AG04450 (cell line): ENCODE data around the gene ZNF496. TPM values are rescaled to one million over a fixed set of nuclear protein-coding genes. Genes with fewer than 3 reads are reported as not detected.

Experiments used
- CTCF ChIA-PET: fragments of 300-600, 350-600 bp; formaldehyde crosslinking; extraction: SDS; loops from one replicate; lab custom pipeline; 2022; ENCODE audit warnings: antibody characterized with exemption, inconsistent platforms; lab: Charles Lee
- POLR2A ChIA-PET: fragments of 350-600 bp; formaldehyde crosslinking; extraction: SDS; loops from one replicate; lab custom pipeline; 2021; ENCODE audit warnings: antibody characterized with exemption, inconsistent platforms; lab: Yijun Ruan, JAX
- DNase-seq: peaks from one replicate; pipeline ENCODE4 v3.0.0-alpha.2; 2011; ENCODE audit warnings: low read depth, low spot score
- H3K27ac ChIP-seq: one replicate; pipeline ENCODE4 v1.5.1; 2012; ENCODE audit warnings: low read depth, low read length, control low read depth
- H3K27me3 ChIP-seq: one replicate; pipeline ENCODE4 v1.6.0; 2012; ENCODE audit warnings: low read length; ENCODE audit not compliant: control insufficient read depth, insufficient read depth
- H3K4me3 ChIP-seq: 2 replicates; pipeline ENCODE4 v1.5.1; 2011; ENCODE audit warnings: mild to moderate bottlenecking, low read depth, low read length, control low read depth
- H3K9me3 ChIP-seq: 2 replicates; pipeline ENCODE4 v1.5.1; 2012; ENCODE audit warnings: low read length; ENCODE audit not compliant: control insufficient read depth, insufficient read depth
- polyA plus RNA-seq: library from polyadenylated mRNA; depleted of rRNA; stranded (reverse); fragments of >200 nt; gene quantifications from 2 replicates; pipeline ENCODE4 v1.2.3, GENCODE V29; 2011
- TF ChIP-seq, protein P1 (sequence below): IDR thresholded peaks from 2 replicates; pipeline ENCODE4 v1.5.1; 2011; ENCODE audit warnings: low read depth, low read length, control low read depth, inconsistent platforms

ZNF496 gene
- polyA plus RNA-seq, 1 experiment = 18.5 TPM

DNA sequence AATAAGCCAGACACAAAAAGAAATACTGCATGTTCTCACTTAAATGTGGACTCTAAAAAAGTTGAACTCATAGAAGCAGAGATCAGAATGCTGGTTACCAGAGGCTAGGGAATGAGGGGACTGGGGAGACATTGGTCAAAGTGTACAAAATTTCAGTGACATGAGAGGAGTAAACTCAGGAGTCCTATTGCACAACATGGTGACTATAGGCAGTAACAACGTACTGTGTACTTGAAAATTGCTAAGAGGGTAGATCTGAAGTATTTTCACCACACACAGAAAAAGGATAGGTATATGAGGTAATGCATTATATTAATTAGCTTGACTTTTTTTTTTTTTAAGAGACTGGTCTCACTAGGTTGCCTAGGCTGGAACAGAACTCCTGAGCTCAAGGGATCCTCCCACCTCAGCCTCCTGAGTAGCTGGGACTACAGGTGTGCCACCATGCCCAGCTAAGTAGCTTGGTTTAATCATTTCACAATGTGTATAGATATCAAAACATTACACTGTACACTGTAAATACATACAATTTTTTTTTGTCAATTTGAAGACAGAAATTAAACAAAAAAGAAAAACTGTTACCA is 7.4 kb downstream of the ZNF496 start:
- POLR2A ChIA-PET = interaction anchor here (0.7 kb wide), 1 partner anchor 32 kb away, joined by 4 read pairs; no protein-coding TSS in a partner anchor
- H3K27me3 ChIP-seq = no peaks in the 10 kb centered on the region
- CTCF ChIA-PET = interaction anchor here (1.2 kb wide), 1 partner anchor 66 kb away, joined by 4 read pairs; no protein-coding TSS in a partner anchor

DNA sequence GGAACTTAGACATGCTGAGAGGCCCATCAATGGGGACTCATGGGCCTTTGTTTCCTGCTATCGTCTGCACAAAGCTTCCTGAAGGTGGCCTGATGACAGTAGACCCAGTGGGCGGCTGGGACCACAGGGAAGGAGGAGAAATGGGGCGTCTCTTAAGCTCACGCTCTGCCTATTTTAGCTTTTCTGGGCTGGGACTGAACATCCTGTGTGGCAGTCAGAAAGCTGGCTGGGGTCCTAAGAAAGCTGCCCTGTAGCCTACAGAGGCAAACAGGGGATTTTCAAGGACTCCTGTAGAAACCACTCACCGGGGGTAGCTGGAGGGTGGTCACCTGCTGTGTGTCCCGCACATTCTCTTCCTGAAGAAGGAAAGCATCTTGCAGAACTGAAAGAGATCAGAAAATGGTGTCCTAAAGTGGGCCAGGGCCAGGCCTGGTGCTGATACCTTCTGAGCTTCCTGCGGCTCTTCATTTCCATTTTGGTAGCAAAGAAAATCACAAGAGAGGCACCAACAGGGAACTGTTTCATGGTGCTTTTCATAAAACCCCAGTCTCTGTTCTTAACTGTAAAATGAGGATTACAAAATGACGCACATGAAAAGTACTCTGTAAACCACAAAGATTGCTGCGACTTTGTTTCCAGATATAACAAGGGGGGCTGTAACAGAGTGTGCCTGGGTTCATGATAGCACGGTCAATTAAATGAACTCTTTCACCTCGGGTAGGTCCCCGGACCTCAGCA is 8.6 kb downstream of the ZNF496 start:
- POLR2A ChIA-PET = no interaction called here
- no peak for DNase-seq
- Histone ChIP-seq H3K4me3 (no peak overlapping the region), H3K9me3 (no peaks in the 10 kb centered on the region), H3K27ac (no peak overlapping the region), H3K27me3 (no peaks in the 10 kb centered on the region)
- CTCF ChIA-PET = no interaction called here
- TF ChIP-seq, protein P1, sequence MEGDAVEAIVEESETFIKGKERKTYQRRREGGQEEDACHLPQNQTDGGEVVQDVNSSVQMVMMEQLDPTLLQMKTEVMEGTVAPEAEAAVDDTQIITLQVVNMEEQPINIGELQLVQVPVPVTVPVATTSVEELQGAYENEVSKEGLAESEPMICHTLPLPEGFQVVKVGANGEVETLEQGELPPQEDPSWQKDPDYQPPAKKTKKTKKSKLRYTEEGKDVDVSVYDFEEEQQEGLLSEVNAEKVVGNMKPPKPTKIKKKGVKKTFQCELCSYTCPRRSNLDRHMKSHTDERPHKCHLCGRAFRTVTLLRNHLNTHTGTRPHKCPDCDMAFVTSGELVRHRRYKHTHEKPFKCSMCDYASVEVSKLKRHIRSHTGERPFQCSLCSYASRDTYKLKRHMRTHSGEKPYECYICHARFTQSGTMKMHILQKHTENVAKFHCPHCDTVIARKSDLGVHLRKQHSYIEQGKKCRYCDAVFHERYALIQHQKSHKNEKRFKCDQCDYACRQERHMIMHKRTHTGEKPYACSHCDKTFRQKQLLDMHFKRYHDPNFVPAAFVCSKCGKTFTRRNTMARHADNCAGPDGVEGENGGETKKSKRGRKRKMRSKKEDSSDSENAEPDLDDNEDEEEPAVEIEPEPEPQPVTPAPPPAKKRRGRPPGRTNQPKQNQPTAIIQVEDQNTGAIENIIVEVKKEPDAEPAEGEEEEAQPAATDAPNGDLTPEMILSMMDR = no peak

More for the DNA sequence above, 7.4 kb downstream of the ZNF496 start:
- no peak for DNase-seq
- no peak overlapping the region for H3K27ac ChIP-seq
- TF ChIP-seq, protein P1 = no peak
- H3K9me3 ChIP-seq = no peaks in the 10 kb centered on the region; the same call in 1 of the 2 replicates
- no peak overlapping the region for H3K4me3 ChIP-seq

DNA sequence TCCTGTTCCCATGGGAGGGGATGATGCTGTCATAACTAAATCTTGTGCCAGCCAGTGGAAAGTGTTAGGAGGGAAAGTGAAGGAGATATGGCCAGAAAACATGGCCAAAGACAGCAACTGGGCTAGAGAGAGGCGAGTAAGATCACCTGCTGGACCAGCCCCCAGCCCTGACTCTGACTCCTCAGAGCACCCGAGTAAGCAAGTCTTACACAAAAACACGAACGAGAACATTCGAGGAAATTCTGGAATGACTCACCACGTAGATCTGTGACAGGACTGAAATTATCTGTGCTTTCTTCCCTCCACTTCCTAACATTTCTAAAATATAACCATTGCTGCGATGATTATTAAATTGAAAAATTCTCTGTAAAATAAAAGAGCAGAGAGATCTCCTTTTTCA is 9.2 kb downstream of the ZNF496 start:
- POLR2A ChIA-PET = no interaction called here
- H3K27ac ChIP-seq = no peak overlapping the region
- CTCF ChIA-PET = no interaction called here

DNA sequence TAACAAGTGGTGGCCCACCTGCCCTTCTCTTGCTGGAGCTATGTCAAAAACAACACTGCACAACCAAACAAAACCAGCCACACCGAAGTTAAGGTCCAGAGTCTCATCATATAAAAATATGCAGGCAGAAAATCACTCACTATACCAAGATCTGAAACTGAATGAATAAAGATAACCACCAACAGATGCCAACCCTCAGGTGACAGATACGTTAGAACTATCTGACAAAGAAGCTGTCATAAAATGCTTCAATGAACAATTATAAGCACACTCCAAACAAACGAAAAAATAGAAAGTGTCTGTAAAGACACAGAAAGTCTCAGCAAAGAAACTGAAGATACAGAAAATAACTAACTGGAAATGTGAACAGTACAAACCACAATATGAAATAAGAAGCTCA is 14.0 kb downstream of the ZNF496 start:
- TF ChIP-seq, protein P1 = no peak
- DNase-seq = no peak
- ChIA-PET CTCF (interaction anchor here (1.3 kb wide), 1 partner anchor 72 kb away, joined by 4 read pairs; no protein-coding TSS in a partner anchor), POLR2A (interaction anchor here (0.6 kb wide), 1 partner anchor 10 kb away, joined by 3 read pairs; no protein-coding TSS in a partner anchor)
- Histone ChIP-seq H3K27ac (no peak overlapping the region), H3K4me3 (no peak overlapping the region), H3K27me3 (no peaks in the 10 kb centered on the region), H3K9me3 (no peaks in the 10 kb centered on the region)

More for the DNA sequence above, 9.2 kb downstream of the ZNF496 start:
- Histone ChIP-seq H3K9me3 (no peaks in the 10 kb centered on the region), H3K27me3 (no peaks in the 10 kb centered on the region), H3K4me3 (no peak overlapping the region)
- DNase-seq = no peak
- TF ChIP-seq, protein P1 = no peak

DNA sequence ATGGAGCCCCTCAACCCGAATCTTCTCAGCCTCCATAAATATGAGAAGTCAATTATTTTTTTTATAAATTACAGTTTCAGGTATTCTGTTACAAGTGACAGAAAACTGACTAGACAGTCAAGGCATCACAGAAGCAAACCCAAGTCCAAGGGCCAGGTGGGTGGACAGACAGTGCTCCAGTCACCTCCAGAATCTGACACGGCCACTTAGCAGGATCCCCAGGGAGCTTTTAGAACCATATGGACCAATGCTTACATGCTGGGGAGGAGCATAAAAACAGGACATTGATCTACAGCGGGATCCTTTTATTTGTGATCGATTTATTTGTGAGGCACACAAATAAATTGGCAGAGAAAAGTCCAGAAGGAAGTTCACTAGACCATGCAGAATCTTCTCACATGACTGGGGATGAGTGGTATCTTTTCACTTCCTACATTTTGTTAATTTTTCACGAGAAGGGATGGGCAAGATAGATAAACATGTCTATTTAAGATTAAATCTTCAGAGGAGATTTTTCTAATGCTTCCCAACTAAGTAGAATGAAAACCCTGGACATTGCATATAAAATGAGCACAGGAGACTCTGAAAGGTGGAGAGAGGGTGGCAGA is 15.0 kb downstream of the ZNF496 start:
- CTCF ChIA-PET = no interaction called here
- H3K9me3 ChIP-seq = no peaks in the 10 kb centered on the region; the same call in 1 of the 2 replicates
- no peak overlapping the region for H3K4me3 ChIP-seq
- no peak for DNase-seq
- POLR2A ChIA-PET = no interaction called here
- H3K27ac ChIP-seq = no peak overlapping the region
- H3K27me3 ChIP-seq = no peaks in the 10 kb centered on the region
- TF ChIP-seq, protein P1 = no peak
